Stimulated activated CD4-positive, alpha-beta T cell treated with anti-CD3 and anti-CD28 coated beads, Interleukin-2, amount 100 ng/mL, for 24 hours (primary cell): ENCODE results near the gene UBL4A.

Experiments used
- DNase-seq, 2 donors: peaks; one replicate each; pipeline ENCODE4 v3.0.0-alpha.2; 2020

Gene UBL4A

DNA sequence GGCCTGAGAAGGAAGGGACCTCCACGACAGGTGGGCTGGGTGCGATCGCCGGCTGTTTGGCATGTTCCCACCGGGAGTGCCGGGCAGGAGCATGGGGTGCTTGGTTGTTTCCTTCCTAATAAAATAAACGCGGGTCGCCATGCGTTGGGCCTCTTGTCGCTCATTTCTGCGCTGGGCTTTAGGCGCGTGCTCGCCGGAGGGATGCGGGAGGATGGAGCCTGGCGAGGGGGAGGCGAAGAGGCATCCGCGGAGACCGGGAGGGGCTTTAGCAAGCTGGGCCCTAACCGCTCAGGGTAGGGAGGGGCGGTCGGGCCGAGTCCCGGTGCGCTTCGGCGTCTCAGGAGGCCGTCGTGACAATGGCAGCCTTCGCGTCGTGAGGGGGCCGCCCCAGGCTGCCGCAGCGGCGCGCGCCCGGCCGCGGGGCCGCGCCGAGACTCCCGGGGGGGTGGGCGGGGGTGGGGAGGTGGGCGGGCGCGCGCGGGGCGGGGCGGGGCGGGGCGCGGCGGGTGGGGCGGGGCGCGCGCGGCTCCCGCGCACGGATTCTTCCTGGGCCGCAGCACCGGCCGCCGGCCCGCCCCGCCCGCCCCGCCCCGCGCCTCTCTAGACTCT, 49.9 kb downstream of the UBL4A start:
- DNase-seq, result peak; percentile 49 to 53

- no peak for DNase-seq
Measured at GRCh38 chrX:154435171-154435733, 51.2 kb downstream of the UBL4A start.

GRCh38 chrX:154434394-154435168, 51.8 kb downstream of the UBL4A start:
- no peak for DNase-seq
